ENCODE results near the gene DBNL.
A peak's percentile ranks its signal among the peaks of the same experiment; 100 is the strongest.

The DBNL gene

GRCh38 chr7:44062180-44062902 is 17.8 kb downstream of the DBNL start:
- DNase-seq (ENCODE audit: low spot score) = no peak

GRCh38 chr7:44062903-44063295 is 18.4 kb downstream of the DBNL start:
- no peak for DNase-seq (ENCODE audit: low spot score)

- DNase-seq (ENCODE audit: low spot score) = no peak
These were observed 19.0 kb downstream of the DBNL start for GRCh38 chr7:44063547-44063893.

- no peak for DNase-seq (ENCODE audit: low spot score)
These were observed 19.6 kb downstream of the DBNL start for GRCh38 chr7:44063894-44064651.

GRCh38 chr7:44064791-44065430 is 20.4 kb downstream of the DBNL start:
- no peak for DNase-seq (ENCODE audit: low spot score)

GRCh38 chr7:44065431-44066110 is 21.1 kb downstream of the DBNL start, which contains the start of gene PGAM2:
PGAM2 (minus strand) TSS chr7:44065567; CDS start chr7:44065529, 38 bp downstream.
- peak; percentile 31 for DNase-seq (ENCODE audit: low spot score)

- DNase-seq (ENCODE audit: low spot score) = no peak
These were observed 21.6 kb downstream of the DBNL start for GRCh38 chr7:44066111-44066460.

- no peak for DNase-seq (ENCODE audit: low spot score)
These were observed 22.1 kb downstream of the DBNL start for GRCh38 chr7:44066494-44067063.

- no peak for DNase-seq (ENCODE audit: low spot score)
These were observed 22.8 kb downstream of the DBNL start for GRCh38 chr7:44067064-44067951.

- DNase-seq (ENCODE audit: low spot score) = no peak
These were observed 23.6 kb downstream of the DBNL start for GRCh38 chr7:44068054-44068453.

- no peak for DNase-seq (ENCODE audit: low spot score)
These were observed 27.3 kb downstream of the DBNL start for GRCh38 chr7:44071726-44072363.

GRCh38 chr7:44072364-44073231 is 28.1 kb downstream of the DBNL start:
- no peak for DNase-seq (ENCODE audit: low spot score)

GRCh38 chr7:44073664-44074348 is 29.3 kb downstream of the DBNL start:
- peak; percentile 74 for DNase-seq (ENCODE audit: low spot score)

- no peak for DNase-seq (ENCODE audit: low spot score)
These were observed 29.8 kb downstream of the DBNL start for GRCh38 chr7:44074349-44074695.

GRCh38 chr7:44075296-44076075 is 31.0 kb downstream of the DBNL start:
- DNase-seq (ENCODE audit: low spot score) = no peak

GRCh38 chr7:44076101-44076895 is 31.8 kb downstream of the DBNL start:
- no peak for DNase-seq (ENCODE audit: low spot score)

- DNase-seq (ENCODE audit: low spot score) = no peak
These were observed 32.6 kb downstream of the DBNL start for GRCh38 chr7:44077061-44077460.

GRCh38 chr7:44077681-44078091 is 33.2 kb downstream of the DBNL start:
- no peak for DNase-seq (ENCODE audit: low spot score)
